K562 (cell line): ENCODE measurements around the gene NFAM1. TPM values are rescaled to one million over a fixed set of nuclear protein-coding genes. Genes with fewer than 3 reads are reported as not detected.

Experiments used
- ATAC-seq: fragments of 200-7000 bp; cut with Tn5 transposase; 3 replicates; pipeline ENCODE4 v1.9.1; 2020; ENCODE audit warnings: moderate library complexity
- BruUV-seq: library from RNA; stranded (reverse); fragments of 400-500 nt; replicated peaks from 2 replicates; lab custom pipeline; 2021; lab: Mats Ljungman, UMichigan
- CTCF ChIA-PET: fragments of 300-600 bp; formaldehyde crosslinking; extraction: SDS; loops from one replicate; lab custom pipeline; 2021; ENCODE audit warnings: low intra/inter-chr PET ratio; lab: Yijun Ruan, JAX
- POLR2A ChIA-PET: fragments of 300-600, 350-650 bp; sonication (Branson Sonifier 250); formaldehyde crosslinking; extraction: SDS; loops from one replicate; lab custom pipeline; 2021; ENCODE audit warnings: antibody characterized with exemption, inconsistent platforms; lab: Yijun Ruan, JAX
- DNase-seq, 4 experiments: peaks; one replicate each; pipeline versions ENCODE4 v3.0.0 to v3.0.0-alpha.2; 2011 to 2018; ENCODE audit warnings: low spot score in 3 of 4, mixed read lengths in 3 of 4; ENCODE audit errors: extremely low read depth in 1 of 4
- FAIRE-seq: peaks from 2 replicates; lab custom pipeline; 2011; peaks lifted over from hg19 to GRCh38; lab: Jason Lieb, UNC
- H2AFZ ChIP-seq: 2 replicates; pipeline ENCODE4 v1.6.0; 2011; ENCODE audit warnings: low read depth, low read length, control low read depth, inconsistent platforms
- H3K27ac ChIP-seq: fragments of 200-600 bp; 3 replicates; pipeline ENCODE4 v1.8.0; 2011; ENCODE audit warnings: low read depth, mild to moderate bottlenecking, control low read depth, inconsistent platforms, low read length, moderate library complexity, mixed read lengths; ENCODE audit errors: extremely low read depth
- H3K27me3 ChIP-seq, 2 experiments: fragments of 300-600 bp in 1 of 2; 2 replicates in 1 of 2; 3 replicates in 1 of 2; pipeline versions ENCODE4 v1.6.0 to v1.8.0; 2011; ENCODE audit warnings: inconsistent platforms in 2 of 2, low read length in 2 of 2, mild to moderate bottlenecking in 1 of 2, mixed read lengths in 1 of 2, moderate library complexity in 1 of 2; ENCODE audit not compliant: control insufficient read depth in 2 of 2, insufficient read depth in 2 of 2
- H3K36me3 ChIP-seq: fragments of 300-600 bp; 3 replicates; pipeline ENCODE4 v1.8.0; 2011; ENCODE audit warnings: mild to moderate bottlenecking, low read length, inconsistent platforms; ENCODE audit not compliant: control insufficient read depth, insufficient read depth
- H3K4me1 ChIP-seq, 2 experiments: fragments of 200-600 bp in 1 of 2; replicated peaks in 1 of 2; 2 replicates in 1 of 2; 3 replicates in 1 of 2; pipeline versions ENCODE4 v1.5.1 to v1.8.0; 2011; ENCODE audit warnings: inconsistent platforms in 2 of 2, low read length in 2 of 2, mild to moderate bottlenecking in 1 of 2, mixed read lengths in 1 of 2, moderate library complexity in 1 of 2; ENCODE audit not compliant: control insufficient read depth in 2 of 2, insufficient read depth in 2 of 2
- H3K4me2 ChIP-seq: 2 replicates; pipeline ENCODE4 v1.6.1; 2011; ENCODE audit warnings: low read length, control low read depth, inconsistent platforms, mixed read lengths; ENCODE audit not compliant: insufficient read depth
- H3K4me3 ChIP-seq: fragments of 200-600 bp; sonication (generic), shearing (Covaris generic); 2 replicates; pipeline ENCODE4 v1.5.1; 2016; ENCODE audit warnings: control low read depth, inconsistent platforms
- H3K79me2 ChIP-seq: fragments of 200-600 bp; 3 replicates; pipeline ENCODE4 v1.8.0; 2011; ENCODE audit warnings: low read length, inconsistent platforms; ENCODE audit not compliant: control insufficient read depth, insufficient read depth
- H3K9ac ChIP-seq, 2 experiments: 2 replicates each; pipeline versions ENCODE4 v1.6.0 to v1.6.1; 2011; ENCODE audit warnings: low read depth in 2 of 2, low read length in 2 of 2, control low read depth in 1 of 2, inconsistent platforms in 1 of 2, mild to moderate bottlenecking in 1 of 2, mixed read lengths in 1 of 2; ENCODE audit not compliant: insufficient read depth in 1 of 2
- H3K9me1 ChIP-seq: one replicate; pipeline ENCODE4 v1.6.0; 2011; ENCODE audit warnings: inconsistent platforms, mild to moderate bottlenecking, low read length, moderate library complexity; ENCODE audit not compliant: control insufficient read depth, insufficient read depth
- H3K9me3 ChIP-seq: replicated peaks from 2 replicates; pipeline ENCODE4 v1.5.1; 2011; ENCODE audit warnings: low read depth, low read length, inconsistent platforms; ENCODE audit not compliant: control insufficient read depth, insufficient read depth
- H4K20me1 ChIP-seq: replicated peaks from 2 replicates; pipeline ENCODE4 v1.6.1; 2011; ENCODE audit warnings: low read length, inconsistent platforms, mixed read lengths; ENCODE audit not compliant: control insufficient read depth, insufficient read depth
- ATF1 ChIP-seq, 2 experiments: fragments of 450-650 bp in 1 of 2; IDR thresholded peaks; 2 replicates each; pipeline ENCODE4 v1.6.1; 2016; ENCODE audit warnings: missing compliant biosample characterization in 1 of 2, missing genetic modification characterization in 1 of 2
- BRCA1 ChIP-seq, 2 experiments: fragments of 450-650 bp in 1 of 2; sonication (generic) in 1 of 2; formaldehyde crosslinking in 1 of 2; IDR thresholded peaks; 2 replicates each; pipeline versions ENCODE4 v1.5.0 to v1.6.1; 2017 to 2020; ENCODE audit warnings: mild to moderate bottlenecking in 1 of 2, missing genetic modification reagents in 1 of 2
- CHD4 ChIP-seq: fragments of 200-600 bp; sonication (generic); IDR thresholded peaks from 3 replicates; pipeline ENCODE4 v1.6.1; 2012; ENCODE audit warnings: low read depth, mild to moderate bottlenecking, mixed read lengths, low read length, inconsistent platforms; ENCODE audit not compliant: insufficient read depth, insufficient replicate concordance, poor library complexity, severe bottlenecking
- KHSRP ChIP-seq: fragments of 450-650 bp; IDR thresholded peaks from 2 replicates; pipeline ENCODE4 v1.6.1; 2017
- POLR3A ChIP-seq: IDR thresholded peaks from 2 replicates; pipeline ENCODE4 v1.6.1; 2011; ENCODE audit warnings: borderline replicate concordance, mild to moderate bottlenecking, moderate library complexity; ENCODE audit not compliant: insufficient read length, insufficient read depth; ENCODE audit errors: extremely low read depth
- RUNX1 ChIP-seq: sonication (generic); IDR thresholded peaks from 2 replicates; pipeline ENCODE4 v1.6.1; 2016; ENCODE audit warnings: antibody characterized with exemption, low read depth
- SAP30 ChIP-seq: fragments of 200-600 bp; sonication (generic); IDR thresholded peaks from 2 replicates; pipeline ENCODE4 v1.6.1; 2012; ENCODE audit warnings: borderline replicate concordance, low read depth, mild to moderate bottlenecking, moderate library complexity, low read length, control low read depth, inconsistent platforms; ENCODE audit not compliant: insufficient read depth, poor library complexity, severe bottlenecking
- SOX6 ChIP-seq: fragments of 450-650 bp; IDR thresholded peaks from 2 replicates; pipeline ENCODE4 v1.6.1; 2014; ENCODE audit warnings: mild to moderate bottlenecking
- STAG1 ChIP-seq: sonication (generic); formaldehyde crosslinking; IDR thresholded peaks from 2 replicates; pipeline ENCODE4 v1.5.0; 2020; ENCODE audit warnings: missing genetic modification reagents, borderline replicate concordance
- TSC22D4 ChIP-seq: fragments of 450-650 bp; IDR thresholded peaks from 2 replicates; pipeline ENCODE4 v1.6.1; 2016; ENCODE audit warnings: missing genetic modification characterization, missing biosample characterization, control low read depth
- ZNF384 ChIP-seq: IDR thresholded peaks from 2 replicates; pipeline ENCODE4 v1.6.1; 2012; ENCODE audit warnings: low read depth, low read length, improper control_type of control experiment
- WGBS: fragments of 100-300 bp; shearing (Covaris generic); methylation state at CpG from one replicate; pipeline ENCODE4 v1.1.6; 2016; ENCODE audit warnings: low coverage, mixed read lengths; ENCODE audit not compliant: insufficient coverage; ENCODE audit errors: missing lambda C conversion rate; 5-methylcytosine and 5-hydroxymethylcytosine counted together
- in situ Hi-C: fragments of 300-500 bp; cut with MboI; formaldehyde crosslinking; loops from 4 replicates; pipeline ENCODE4 v1.15.0; 2018; ENCODE audit warnings: inconsistent platforms, mixed read lengths
- intact Hi-C: fragments of 100-400 bp; cut with micrococcal nuclease; formaldehyde crosslinking; loops from 2 replicates; pipeline ENCODE4 v1.14.2; 2022
- polyA plus RNA-seq, 8 experiments: library from polyadenylated mRNA; depleted of rRNA in 4 of 8; stranded (reverse) in 5 of 8; unstranded in 3 of 8; fragments of >200 nt; fragmentation: Nextera tagmentation in 2 of 8; fragmentation: Illumina TruSeq in 1 of 8; extraction: Ambion mirVana in 2 of 8; extraction: Trizol in 1 of 8; gene quantifications; 2 replicates each; pipeline versions ENCODE4 v1.2.1 to v1.2.3, GENCODE V29; 2011 to 2014; ENCODE audit warnings: inconsistent platforms in 1 of 8, missing spikeins in 1 of 8
- total RNA-seq, 7 experiments: library from RNA; depleted of rRNA in 6 of 7; stranded (reverse); fragments of >200 nt in 6 of 7; fragmentation: Illumina TruSeq in 2 of 7; extraction: Trizol in 2 of 7; gene quantifications; 2 replicates each; pipeline versions ENCODE4 v1.2.1 to v1.2.3, GENCODE V29; 2011 to 2021; ENCODE audit warnings: low replicate concordance in 1 of 7
- TF ChIP-seq, protein P1 (sequence below), 2 experiments: IDR thresholded peaks in 1 of 2; conservative IDR thresholded peaks in 1 of 2; 2 replicates each; pipeline ENCODE4 v1.6.1; 2016; ENCODE audit warnings: low read depth in 2 of 2, mild to moderate bottlenecking in 1 of 2, missing compliant biosample characterization in 1 of 2, missing genetic modification characterization in 1 of 2, moderate library complexity in 1 of 2
- TF ChIP-seq, protein P2 (sequence below), 2 experiments: fragments of 450-650 bp; conservative IDR thresholded peaks; 2 replicates each; pipeline ENCODE4 v1.6.1; 2017; ENCODE audit warnings: mild to moderate bottlenecking in 2 of 2, moderate library complexity in 2 of 2

NFAM1 gene
- total and polyA plus RNA-seq, 9 of the 15 experiments (the other 6 are each of a cell fraction or from before 2014, with no cell fraction given): 0.01 to 0.18 (median 0.03) TPM; not detected in 5

DNA sequence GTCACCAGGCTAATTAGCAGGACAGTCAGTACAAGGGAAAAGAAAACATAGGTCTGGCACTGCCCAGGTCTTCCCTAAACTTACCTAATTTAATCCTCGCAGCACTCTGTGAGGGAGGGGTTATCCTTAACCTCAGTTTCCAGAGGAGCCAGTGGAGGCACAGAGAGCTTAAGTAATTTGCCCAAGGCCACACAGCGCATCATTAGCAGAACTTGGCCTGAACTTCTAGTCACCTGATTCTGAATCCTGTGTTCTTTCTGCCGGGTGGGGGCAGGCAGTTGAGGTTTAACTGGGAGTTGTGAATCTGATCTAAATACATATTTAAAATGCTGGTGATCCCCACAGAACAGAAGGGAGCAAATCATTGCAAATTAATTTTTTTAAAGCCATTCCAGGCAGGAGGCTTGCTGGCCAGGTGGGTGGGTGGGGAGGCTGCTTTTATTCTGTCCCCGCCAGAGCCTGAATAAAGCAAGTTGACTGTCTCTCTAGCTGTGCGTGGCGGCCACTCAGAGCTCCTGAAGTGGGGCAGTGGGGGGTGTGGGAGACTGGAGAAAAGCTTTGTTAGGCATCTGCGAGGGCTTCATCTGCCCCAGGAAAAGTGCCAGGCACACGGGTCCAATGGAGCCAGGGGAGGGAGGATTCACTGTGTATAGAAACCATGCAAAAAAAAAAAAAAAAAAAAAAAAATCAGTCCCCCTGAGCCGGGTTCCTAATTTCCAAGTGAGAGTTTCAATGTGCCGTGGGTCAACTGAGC lies 66.1 kb downstream of the NFAM1 start (continued):
- TF ChIP-seq BRCA1 (IDR thresholded peaks at IDR 0.05) (no peak), BRCA1 (CRISPR knock-in tag; IDR thresholded peaks at IDR 0.05) (no peak), ZNF384 (no peak)
- TF ChIP-seq, protein P1, sequence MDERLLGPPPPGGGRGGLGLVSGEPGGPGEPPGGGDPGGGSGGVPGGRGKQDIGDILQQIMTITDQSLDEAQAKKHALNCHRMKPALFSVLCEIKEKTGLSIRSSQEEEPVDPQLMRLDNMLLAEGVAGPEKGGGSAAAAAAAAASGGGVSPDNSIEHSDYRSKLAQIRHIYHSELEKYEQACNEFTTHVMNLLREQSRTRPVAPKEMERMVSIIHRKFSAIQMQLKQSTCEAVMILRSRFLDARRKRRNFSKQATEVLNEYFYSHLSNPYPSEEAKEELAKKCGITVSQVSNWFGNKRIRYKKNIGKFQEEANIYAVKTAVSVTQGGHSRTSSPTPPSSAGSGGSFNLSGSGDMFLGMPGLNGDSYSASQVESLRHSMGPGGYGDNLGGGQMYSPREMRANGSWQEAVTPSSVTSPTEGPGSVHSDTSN (CRISPR knock-in tag; IDR thresholded peaks at IDR 0.05; ENCODE audit: low read depth): no peak
- TF ChIP-seq, protein P1 (tag; conservative IDR thresholded peaks at IDR 0.05; ENCODE audit: low read depth): no peak

DNA sequence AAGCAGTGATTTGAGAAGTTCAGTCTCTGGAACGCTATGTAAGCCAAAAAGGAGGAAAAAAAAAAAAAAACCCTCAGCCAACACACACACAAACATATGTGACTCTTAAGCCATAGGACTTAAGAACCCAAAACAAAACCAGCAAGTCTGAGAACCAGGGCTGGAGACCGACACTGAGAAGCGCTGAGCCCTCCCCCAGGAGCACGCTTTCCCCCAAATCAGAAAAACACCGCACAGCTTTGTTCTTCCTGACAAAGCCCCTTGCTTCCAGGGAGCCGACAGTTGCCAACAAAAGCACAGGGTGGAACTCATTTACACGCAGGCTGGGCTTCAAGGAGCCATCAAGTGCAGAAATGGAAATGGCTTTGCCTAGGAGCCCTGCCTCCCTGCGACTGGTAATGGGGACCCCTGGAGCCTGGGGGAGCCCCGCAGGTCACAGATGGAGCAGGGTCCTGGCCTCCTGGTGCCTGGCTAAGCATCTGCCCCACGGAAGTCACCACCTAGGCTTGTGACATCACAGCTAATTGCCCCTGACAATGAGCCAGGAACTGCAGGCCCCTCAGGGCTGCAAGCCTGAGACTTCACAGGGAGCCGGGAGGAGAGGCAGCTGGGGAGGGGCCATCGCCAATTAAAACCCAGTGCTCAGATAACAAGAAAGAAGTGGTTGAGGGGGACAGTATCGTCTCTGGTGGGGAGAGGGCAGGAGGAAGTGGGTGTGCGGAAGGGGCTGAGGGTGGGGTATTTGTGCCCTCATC lies 66.9 kb downstream of the NFAM1 start:
- H3K79me2 ChIP-seq: no peaks in the 10 kb centered on the region
- no peak overlapping the region for H3K9ac ChIP-seq
- no peaks in the 10 kb centered on the region for H3K9me1 ChIP-seq
- intact Hi-C loops (no loop called here), in situ Hi-C loops (no loop called here)
- no peaks in the 10 kb centered on the region for H3K36me3 ChIP-seq
- 6% methylated on average over 14 of the region's 14 CpGs for WGBS
- ATAC-seq (no peak), FAIRE-seq (no peak), DNase-seq (no peak)
- H3K4me3 ChIP-seq: no peak overlapping the region
- 0 out of 2 replicates have a peak, but pooled peaks cover 5% of the 10 kb centered on the region for H4K20me1 ChIP-seq
- peaks cover 4 to 10% of the 10 kb centered on the region in 2 experiments; a peak in 3 of 5 replicates for H3K4me1 ChIP-seq
- H3K27me3 ChIP-seq: peaks cover 24 to 64% of the 10 kb centered on the region in 2 experiments; a peak in 4 of 5 replicates
- CTCF ChIA-PET: interaction anchor here (0.6 kb wide), 1 partner anchor 102 kb away, joined by 3 read pairs; no protein-coding TSS in a partner anchor
- no peak overlapping the region for H3K27ac ChIP-seq
- H3K4me2 ChIP-seq: no peak overlapping the region
- BruUV-seq: no TSS peak
- no peak overlapping the region for H2AFZ ChIP-seq
- POLR2A ChIA-PET: no interaction called here
- H3K9me3 ChIP-seq: no peaks in the 10 kb centered on the region
- TF ChIP-seq KHSRP: no peak
- no peak for TF ChIP-seq SOX6
- no peak for TF ChIP-seq SAP30
- no peak for TF ChIP-seq POLR3A
- TF ChIP-seq TSC22D4: no peak
- TF ChIP-seq, protein P2, sequence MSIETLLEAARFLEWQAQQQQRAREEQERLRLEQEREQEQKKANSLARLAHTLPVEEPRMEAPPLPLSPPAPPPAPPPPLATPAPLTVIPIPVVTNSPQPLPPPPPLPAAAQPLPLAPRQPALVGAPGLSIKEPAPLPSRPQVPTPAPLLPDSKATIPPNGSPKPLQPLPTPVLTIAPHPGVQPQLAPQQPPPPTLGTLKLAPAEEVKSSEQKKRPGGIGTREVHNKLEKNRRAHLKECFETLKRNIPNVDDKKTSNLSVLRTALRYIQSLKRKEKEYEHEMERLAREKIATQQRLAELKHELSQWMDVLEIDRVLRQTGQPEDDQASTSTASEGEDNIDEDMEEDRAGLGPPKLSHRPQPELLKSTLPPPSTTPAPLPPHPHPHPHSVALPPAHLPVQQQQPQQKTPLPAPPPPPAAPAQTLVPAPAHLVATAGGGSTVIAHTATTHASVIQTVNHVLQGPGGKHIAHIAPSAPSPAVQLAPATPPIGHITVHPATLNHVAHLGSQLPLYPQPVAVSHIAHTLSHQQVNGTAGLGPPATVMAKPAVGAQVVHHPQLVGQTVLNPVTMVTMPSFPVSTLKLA (conservative IDR thresholded peaks at IDR 0.05): no peak
- no peak for TF ChIP-seq CHD4
- no peak for TF ChIP-seq RUNX1
- TF ChIP-seq STAG1 (CRISPR knock-in tag): no peak
- no peak for TF ChIP-seq ATF1 (CRISPR knock-in tag; IDR thresholded peaks at IDR 0.05)
- TF ChIP-seq ATF1 (tag; IDR thresholded peaks at IDR 0.05): no peak
